Fibroblast of lung (primary cell): ENCODE data around the gene SPATA33.

Source experiments
- CTCF ChIP-seq, 2 donors: IDR thresholded peaks in 1 of 2; conservative IDR thresholded peaks in 1 of 2; 1 replicate in 1 of 2; 2 replicates in 1 of 2; pipeline ENCODE4 v1.5.1; 2011 to 2012; ENCODE audit warnings: low read length in 2 of 2, control low read depth in 1 of 2, inconsistent platforms in 1 of 2, low read depth in 1 of 2, mild to moderate bottlenecking in 1 of 2
- EZH2 ChIP-seq: IDR thresholded peaks from 2 replicates; pipeline ENCODE4 v1.5.1; 2012; ENCODE audit warnings: low read length, control low read depth, mild to moderate bottlenecking; ENCODE audit errors: missing control alignments

GRCh38 chr16:89700649-89701424 lies 43.2 kb downstream of the SPATA33 start:
- peak in 1 of 2 donors; percentile 8 for TF ChIP-seq CTCF (conservative IDR thresholded peaks at IDR 0.05 in 1 of 2, IDR thresholded peaks at IDR 0.05 in 1 of 2; ENCODE audit: low read depth in 1 of 2, low read length in 2 of 2)
- TF ChIP-seq EZH2, result no peak
